ENCODE results near the gene SLC1A4.

SLC1A4 gene

DNA sequence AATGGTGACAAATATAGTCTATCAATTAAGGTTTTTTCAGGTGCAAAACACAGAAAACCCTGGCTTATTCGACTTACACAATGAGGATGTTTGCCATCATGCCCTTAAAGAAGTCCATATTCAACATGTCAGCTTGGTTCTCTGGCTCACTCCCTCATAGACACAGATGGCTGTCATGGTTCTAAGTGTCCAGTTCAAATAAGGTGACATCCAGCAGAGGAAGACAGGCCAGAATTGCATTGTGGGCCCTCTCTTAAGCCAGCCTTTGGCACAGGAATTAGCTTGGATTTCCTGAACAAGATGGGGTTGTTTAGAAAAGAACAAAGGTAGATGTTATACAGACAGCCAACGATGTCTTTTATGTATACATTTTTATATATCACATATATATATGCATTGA, 18.7 kb upstream of the SLC1A4 start:
- Histone ChIP-seq H3K36me3 (ENCODE audit: control insufficient read depth, insufficient read depth, low read length) (no peaks in the 10 kb centered on the region), H3K4me1 (ENCODE audit: control insufficient read depth, insufficient read depth, low read length) (peaks cover 6% of the 10 kb centered on the region), H3K9ac (ENCODE audit: low read length) (no peak overlapping the region), H3K27me3 (ENCODE audit: control insufficient read depth, insufficient read depth, low read length) (no peaks in the 10 kb centered on the region), H3K27ac (ENCODE audit: low read depth, low read length) (no peak overlapping the region), H3K4me3 (ENCODE audit: low read length) (no peak overlapping the region)

DNA sequence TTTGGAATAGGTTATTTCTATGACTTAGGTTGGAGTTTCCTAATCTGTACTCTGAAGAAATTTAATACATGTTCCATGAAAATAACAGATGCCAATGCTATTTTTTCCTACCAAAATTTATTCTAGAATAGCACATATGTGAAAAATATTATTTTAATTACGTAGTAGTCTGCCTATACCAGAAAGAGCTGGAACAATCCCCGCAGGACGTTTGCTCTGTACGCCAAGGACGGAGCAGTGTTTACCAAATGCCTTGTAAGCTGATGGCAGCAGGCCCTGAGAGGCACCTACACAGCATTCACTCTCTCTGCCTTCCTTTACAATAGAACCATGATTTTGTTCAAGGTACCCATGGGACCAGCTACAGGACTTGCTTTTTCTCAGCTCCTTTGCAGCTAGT, 16.8 kb upstream of the SLC1A4 start:
- no peak overlapping the region for H3K9ac ChIP-seq (ENCODE audit: low read length)
- no peaks in the 10 kb centered on the region for H3K36me3 ChIP-seq (ENCODE audit: control insufficient read depth, insufficient read depth, low read length)
- H3K4me1 ChIP-seq (ENCODE audit: control insufficient read depth, insufficient read depth, low read length) = peaks cover 6% of the 10 kb centered on the region
- H3K27me3 ChIP-seq (ENCODE audit: control insufficient read depth, insufficient read depth, low read length) = no peaks in the 10 kb centered on the region
- H3K27ac ChIP-seq (ENCODE audit: low read depth, low read length) = no peak overlapping the region
- H3K4me3 ChIP-seq (ENCODE audit: low read length) = no peak overlapping the region

DNA sequence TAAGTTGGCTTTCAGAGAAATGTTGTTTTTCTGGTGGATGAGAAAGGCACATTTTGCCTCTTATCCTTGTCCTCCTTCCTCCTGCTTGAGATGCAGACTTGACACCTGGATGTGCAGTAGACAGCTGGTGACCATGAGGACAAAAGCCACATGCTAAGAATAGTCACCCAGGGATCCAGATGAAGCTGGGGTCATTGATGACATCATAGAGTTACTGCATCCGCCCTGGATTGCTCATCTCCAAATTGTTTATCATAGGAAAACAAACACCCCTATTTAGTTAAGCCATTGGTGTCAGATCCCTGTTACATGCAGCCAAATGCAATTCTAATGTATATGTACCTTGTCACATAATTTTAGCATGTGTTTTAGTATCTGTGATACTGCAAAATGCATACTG, 16.3 kb upstream of the SLC1A4 start:
- Histone ChIP-seq H3K9ac (ENCODE audit: low read length) (no peak overlapping the region), H3K36me3 (ENCODE audit: control insufficient read depth, insufficient read depth, low read length) (no peaks in the 10 kb centered on the region), H3K27ac (ENCODE audit: low read depth, low read length) (no peak overlapping the region)

DNA sequence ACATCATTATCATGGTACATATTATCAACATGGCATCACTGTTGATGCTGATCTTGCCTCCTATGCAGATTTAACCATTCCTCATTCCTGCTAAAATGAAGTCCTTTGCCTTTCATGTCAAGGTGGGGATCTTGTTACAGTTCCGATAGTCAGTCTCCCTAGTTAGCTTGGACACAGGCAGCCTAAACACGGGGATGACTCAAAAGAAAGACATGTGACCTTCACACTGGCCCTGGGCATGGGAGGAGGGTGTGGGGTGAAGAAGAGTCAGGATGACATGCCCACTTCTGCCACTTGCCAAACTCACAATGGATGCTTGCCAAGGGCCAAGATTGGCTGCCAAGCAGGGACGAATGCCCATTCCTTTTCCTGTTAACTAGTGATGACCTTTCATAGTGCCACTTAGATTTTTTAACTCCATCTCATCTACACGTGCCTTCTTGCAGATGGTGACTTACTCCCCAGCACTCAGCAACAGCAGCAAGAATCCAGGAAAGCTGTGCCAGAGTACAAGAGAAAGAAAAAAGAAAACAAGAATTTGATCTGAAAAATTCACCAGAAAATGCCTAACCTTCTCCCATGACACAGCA, 13.9 kb upstream of the SLC1A4 start:
- Histone ChIP-seq H3K27me3 (ENCODE audit: control insufficient read depth, insufficient read depth, low read length) (no peaks in the 10 kb centered on the region), H3K4me3 (ENCODE audit: low read length) (no peak overlapping the region), H3K27ac (ENCODE audit: low read depth, low read length) (no peak overlapping the region), H3K9ac (ENCODE audit: low read length) (no peak overlapping the region), H3K4me1 (ENCODE audit: control insufficient read depth, insufficient read depth, low read length) (peaks cover 6% of the 10 kb centered on the region), H3K36me3 (ENCODE audit: control insufficient read depth, insufficient read depth, low read length) (no peaks in the 10 kb centered on the region)

More for the DNA sequence above, 16.3 kb upstream of the SLC1A4 start:
- no peaks in the 10 kb centered on the region for H3K27me3 ChIP-seq (ENCODE audit: control insufficient read depth, insufficient read depth, low read length)
- H3K4me1 ChIP-seq (ENCODE audit: control insufficient read depth, insufficient read depth, low read length) = peaks cover 6% of the 10 kb centered on the region
- H3K4me3 ChIP-seq (ENCODE audit: low read length) = no peak overlapping the region

DNA sequence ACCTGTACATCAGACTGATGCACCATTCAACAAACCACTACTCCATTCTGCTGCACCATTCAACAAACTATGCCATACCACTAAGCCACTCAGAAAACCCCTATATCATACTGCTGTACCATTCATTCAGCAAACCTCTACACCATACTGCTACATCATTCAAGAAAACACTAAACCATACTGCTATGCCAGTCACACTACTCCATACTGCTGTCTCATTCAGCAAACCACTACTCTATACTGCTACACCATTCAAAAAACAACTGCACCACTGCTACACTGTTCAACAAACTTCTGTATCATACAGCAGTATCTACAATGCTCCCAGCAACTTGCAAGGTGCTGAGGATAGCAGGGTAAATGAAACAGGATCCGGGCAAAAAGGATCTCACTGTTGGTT, 12.9 kb upstream of the SLC1A4 start:
- H3K27ac ChIP-seq (ENCODE audit: low read depth, low read length) = no peak overlapping the region
- H3K27me3 ChIP-seq (ENCODE audit: control insufficient read depth, insufficient read depth, low read length) = no peaks in the 10 kb centered on the region

DNA sequence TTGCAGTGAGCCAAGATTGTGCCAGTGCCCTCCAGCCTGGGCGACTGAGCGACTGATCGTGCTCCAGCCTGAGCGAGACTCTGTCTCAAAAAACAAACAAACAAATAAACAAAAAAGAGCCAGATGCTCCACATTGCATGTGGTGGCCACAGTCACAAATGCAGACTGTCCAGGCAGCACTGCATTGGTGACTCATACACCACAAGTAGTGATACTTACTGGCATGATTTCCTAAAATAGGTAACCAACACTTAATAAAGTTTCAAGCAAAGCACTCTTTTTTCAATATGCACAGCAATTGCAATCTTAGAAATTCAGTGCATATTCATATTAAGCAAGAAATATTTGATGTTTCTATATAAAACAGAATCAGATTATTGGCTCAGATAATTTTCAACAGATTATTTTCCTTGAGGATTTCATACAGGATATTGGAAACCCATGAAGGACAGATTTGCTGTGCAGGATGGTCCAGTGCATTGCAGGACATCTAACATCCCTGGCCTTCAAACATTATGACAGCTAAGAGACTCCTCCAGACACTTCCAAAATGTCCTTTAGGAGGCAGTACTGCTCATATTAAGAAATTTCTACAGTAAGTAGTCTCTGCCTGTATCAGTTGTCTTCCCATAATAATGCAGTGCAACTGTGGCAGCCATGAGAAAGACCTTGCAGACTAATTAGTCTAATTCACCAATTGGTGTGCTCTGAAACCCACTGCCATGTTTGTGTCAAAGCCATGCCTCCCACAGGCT, 10.5 kb upstream of the SLC1A4 start:
- Histone ChIP-seq H3K9ac (ENCODE audit: low read length) (no peak overlapping the region), H3K27me3 (ENCODE audit: control insufficient read depth, insufficient read depth, low read length) (no peaks in the 10 kb centered on the region), H3K27ac (ENCODE audit: low read depth, low read length) (no peak overlapping the region), H3K36me3 (ENCODE audit: control insufficient read depth, insufficient read depth, low read length) (no peaks in the 10 kb centered on the region), H3K4me1 (ENCODE audit: control insufficient read depth, insufficient read depth, low read length) (peaks cover 6% of the 10 kb centered on the region), H3K4me3 (ENCODE audit: low read length) (no peak overlapping the region)

More for the DNA sequence above, 12.9 kb upstream of the SLC1A4 start:
- no peaks in the 10 kb centered on the region for H3K36me3 ChIP-seq (ENCODE audit: control insufficient read depth, insufficient read depth, low read length)
- peaks cover 6% of the 10 kb centered on the region for H3K4me1 ChIP-seq (ENCODE audit: control insufficient read depth, insufficient read depth, low read length)
- H3K4me3 ChIP-seq (ENCODE audit: low read length) = no peak overlapping the region
- no peak overlapping the region for H3K9ac ChIP-seq (ENCODE audit: low read length)

DNA sequence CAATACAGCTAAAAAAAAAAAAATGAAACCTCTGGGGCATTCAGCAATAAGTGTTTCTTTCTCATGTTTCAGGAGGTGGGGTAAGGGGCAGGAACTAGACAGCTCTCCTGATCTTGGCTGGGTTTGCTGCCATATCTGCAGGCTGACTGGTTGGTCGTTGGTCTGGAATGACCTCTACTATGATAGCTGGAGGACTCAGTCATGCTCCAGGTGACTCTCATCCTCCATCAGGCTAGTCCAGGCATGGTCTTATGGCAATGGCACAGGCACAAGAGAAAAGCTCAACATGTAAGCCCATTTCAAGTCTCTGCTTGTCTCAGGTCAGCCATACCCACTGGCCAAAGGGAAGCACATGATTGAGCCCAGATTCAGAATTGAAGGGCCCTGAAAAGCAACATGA, 9.5 kb upstream of the SLC1A4 start:
- H3K4me1 ChIP-seq (ENCODE audit: control insufficient read depth, insufficient read depth, low read length) = peaks cover 6% of the 10 kb centered on the region
- H3K27me3 ChIP-seq (ENCODE audit: control insufficient read depth, insufficient read depth, low read length) = no peaks in the 10 kb centered on the region
- H3K9ac ChIP-seq (ENCODE audit: low read length) = no peak overlapping the region
- no peak overlapping the region for H3K4me3 ChIP-seq (ENCODE audit: low read length)
- H3K36me3 ChIP-seq (ENCODE audit: control insufficient read depth, insufficient read depth, low read length) = no peaks in the 10 kb centered on the region
- no peak overlapping the region for H3K27ac ChIP-seq (ENCODE audit: low read depth, low read length)

DNA sequence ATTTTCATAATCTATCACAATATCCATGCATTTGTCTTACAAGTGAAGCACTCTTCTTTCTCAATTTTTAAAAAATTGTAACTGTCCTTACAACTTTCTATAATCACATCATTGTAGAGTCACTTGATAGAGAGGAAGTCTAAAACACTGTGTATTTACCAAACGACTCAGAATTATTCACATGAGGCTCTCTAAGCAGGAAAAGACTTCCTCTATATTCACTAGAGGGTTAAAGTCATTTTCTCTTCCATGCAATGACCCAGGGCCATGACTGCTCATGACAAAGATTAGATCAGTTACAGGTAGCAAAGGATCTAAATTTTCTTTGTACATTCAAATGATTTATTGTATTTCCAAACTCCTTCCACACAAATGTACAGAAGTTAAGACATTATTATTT, 9.0 kb upstream of the SLC1A4 start:
- no peak overlapping the region for H3K4me3 ChIP-seq (ENCODE audit: low read length)
- peaks cover 2% of the 10 kb centered on the region for H3K4me1 ChIP-seq (ENCODE audit: control insufficient read depth, insufficient read depth, low read length)
- no peak overlapping the region for H3K9ac ChIP-seq (ENCODE audit: low read length)
- no peaks in the 10 kb centered on the region for H3K36me3 ChIP-seq (ENCODE audit: control insufficient read depth, insufficient read depth, low read length)
- no peak overlapping the region for H3K27ac ChIP-seq (ENCODE audit: low read depth, low read length)
- H3K27me3 ChIP-seq (ENCODE audit: control insufficient read depth, insufficient read depth, low read length) = no peaks in the 10 kb centered on the region

DNA sequence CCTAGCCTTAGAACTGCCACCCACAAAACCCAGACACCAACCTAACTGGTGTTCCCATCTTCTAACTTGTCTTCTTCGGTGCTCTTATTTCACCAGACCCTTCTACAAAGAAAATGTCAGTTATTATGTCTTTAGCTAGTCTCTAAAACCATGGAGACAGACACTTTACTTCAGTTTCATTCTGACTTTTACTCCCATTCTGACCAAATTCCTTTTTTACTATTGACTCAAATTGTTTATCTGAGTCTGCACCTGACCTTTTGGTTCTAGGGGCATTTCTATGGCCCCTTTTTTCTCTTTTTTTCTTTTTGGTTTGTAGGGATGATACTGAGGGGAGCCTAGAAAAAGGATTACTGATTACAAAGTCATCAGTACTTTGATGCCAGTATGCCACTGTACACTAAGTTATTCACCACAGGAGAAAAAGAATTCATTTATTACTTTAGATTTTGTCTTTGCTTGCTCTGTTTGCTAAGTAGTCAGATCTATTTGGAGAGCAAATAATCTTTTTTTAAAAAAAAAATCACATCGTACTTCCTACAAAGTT, 6.8 kb upstream of the SLC1A4 start:
- Histone ChIP-seq H3K4me3 (ENCODE audit: low read length) (no peak overlapping the region), H3K4me1 (ENCODE audit: control insufficient read depth, insufficient read depth, low read length) (no peaks in the 10 kb centered on the region), H3K36me3 (ENCODE audit: control insufficient read depth, insufficient read depth, low read length) (no peaks in the 10 kb centered on the region), H3K9ac (ENCODE audit: low read length) (no peak overlapping the region), H3K27ac (ENCODE audit: low read depth, low read length) (no peak overlapping the region), H3K27me3 (ENCODE audit: control insufficient read depth, insufficient read depth, low read length) (no peaks in the 10 kb centered on the region)

DNA sequence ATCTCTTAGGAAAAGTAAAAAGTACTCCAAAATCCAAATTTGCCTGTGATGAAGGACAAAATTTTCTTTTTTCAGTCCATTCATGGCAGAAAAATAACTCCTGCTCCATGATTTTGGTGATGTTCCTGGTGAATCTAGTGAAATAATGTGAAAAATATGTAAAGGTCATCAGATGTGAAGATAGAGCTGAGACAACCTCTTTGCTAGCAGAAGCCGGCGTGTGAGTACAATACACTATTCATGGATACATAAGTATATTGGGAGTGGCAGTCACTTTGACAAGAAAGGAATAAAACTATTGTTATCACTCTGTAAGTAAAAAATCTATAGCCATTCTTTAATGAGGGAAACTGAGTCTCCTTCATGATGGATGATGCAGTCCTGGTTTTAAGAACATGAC, 6.3 kb upstream of the SLC1A4 start:
- H3K27me3 ChIP-seq (ENCODE audit: control insufficient read depth, insufficient read depth, low read length) = no peaks in the 10 kb centered on the region
- H3K4me1 ChIP-seq (ENCODE audit: control insufficient read depth, insufficient read depth, low read length) = no peaks in the 10 kb centered on the region
- H3K36me3 ChIP-seq (ENCODE audit: control insufficient read depth, insufficient read depth, low read length) = no peaks in the 10 kb centered on the region
- no peak overlapping the region for H3K9ac ChIP-seq (ENCODE audit: low read length)
- H3K4me3 ChIP-seq (ENCODE audit: low read length) = no peak overlapping the region
- no peak overlapping the region for H3K27ac ChIP-seq (ENCODE audit: low read depth, low read length)

DNA sequence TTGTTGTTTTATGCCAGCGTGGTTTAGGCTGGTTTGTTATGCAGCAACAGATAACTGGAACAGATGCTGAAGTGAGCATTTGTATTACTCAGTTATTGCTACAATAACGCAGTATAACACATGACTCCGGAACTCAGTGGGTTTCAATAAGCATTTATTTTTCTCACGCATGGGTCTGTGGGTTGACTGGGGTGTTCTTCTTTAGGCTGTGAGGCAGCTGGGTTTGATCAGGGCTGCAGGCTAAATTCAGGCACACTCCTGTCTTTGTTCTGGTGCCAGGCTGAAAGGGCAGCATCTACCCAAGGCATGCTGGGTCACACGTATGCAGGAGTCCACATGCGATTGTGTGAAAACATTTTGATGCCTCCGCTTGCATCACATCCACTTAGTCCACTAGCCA, 3.8 kb upstream of the SLC1A4 start:
- Histone ChIP-seq H3K4me3 (ENCODE audit: low read length) (no peak overlapping the region), H3K27me3 (ENCODE audit: control insufficient read depth, insufficient read depth, low read length) (no peaks in the 10 kb centered on the region), H3K27ac (ENCODE audit: low read depth, low read length) (no peak overlapping the region), H3K9ac (ENCODE audit: low read length) (no peak overlapping the region), H3K36me3 (ENCODE audit: control insufficient read depth, insufficient read depth, low read length) (no peaks in the 10 kb centered on the region), H3K4me1 (ENCODE audit: control insufficient read depth, insufficient read depth, low read length) (no peaks in the 10 kb centered on the region)

DNA sequence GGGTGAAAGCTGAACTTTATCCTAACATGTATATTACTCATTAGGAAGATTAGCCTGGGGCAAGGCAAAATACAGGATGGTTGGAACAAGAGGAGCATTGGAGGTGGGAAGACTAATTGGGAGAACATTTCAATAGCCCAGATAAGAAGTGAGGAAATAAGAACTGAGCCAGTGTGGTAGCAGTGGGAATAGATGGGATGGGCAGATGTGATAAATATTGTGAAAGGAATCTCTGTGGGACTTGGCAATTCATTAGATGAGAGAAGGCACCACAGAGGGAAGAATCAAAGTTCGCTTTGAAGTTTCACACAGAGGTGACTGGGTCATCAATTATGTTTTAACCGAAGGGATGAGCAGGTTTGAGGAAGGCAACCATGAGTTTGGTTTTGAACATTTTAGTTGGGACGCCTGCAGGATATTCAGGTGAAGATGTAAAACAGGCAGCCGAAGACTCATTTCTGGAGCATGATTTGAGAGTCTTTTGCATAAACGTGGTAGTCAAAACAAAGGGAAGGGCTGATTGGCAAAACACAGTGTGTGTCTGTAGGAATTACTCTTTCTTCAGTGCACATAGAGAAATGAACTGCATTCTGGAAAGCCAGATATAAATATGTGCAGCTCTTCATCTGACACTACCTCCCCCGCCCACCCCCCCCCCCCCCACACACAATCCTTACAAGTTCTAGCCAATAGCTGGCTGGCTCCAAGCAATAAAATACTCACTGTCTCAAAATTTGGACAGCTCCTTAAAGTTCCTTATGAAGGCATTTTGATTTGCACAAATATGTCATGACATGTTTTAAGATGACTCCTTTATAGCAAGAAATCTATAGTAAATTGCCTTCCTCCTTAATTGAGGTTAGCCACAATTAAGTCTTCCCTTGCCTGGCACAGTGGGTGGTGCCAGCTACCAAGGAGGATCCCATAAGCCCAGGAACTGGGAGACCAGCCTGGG, 1.9 kb upstream of the SLC1A4 start:
- H3K4me3 ChIP-seq (ENCODE audit: low read length) = no peak overlapping the region
- no peaks in the 10 kb centered on the region for H3K36me3 ChIP-seq (ENCODE audit: control insufficient read depth, insufficient read depth, low read length)
- no peaks in the 10 kb centered on the region for H3K27me3 ChIP-seq (ENCODE audit: control insufficient read depth, insufficient read depth, low read length)
- no peak overlapping the region for H3K9ac ChIP-seq (ENCODE audit: low read length)
- no peak overlapping the region for H3K27ac ChIP-seq (ENCODE audit: low read depth, low read length)
- no peaks in the 10 kb centered on the region for H3K4me1 ChIP-seq (ENCODE audit: control insufficient read depth, insufficient read depth, low read length)
